ENCODE results near the gene TNFRSF6B.
"Not testable (repeated sequence)": the region's sequence is repeated elsewhere in the genome, so short reads cannot be mapped to it uniquely, and the experiment has no call there.

Gene TNFRSF6B

DNA sequence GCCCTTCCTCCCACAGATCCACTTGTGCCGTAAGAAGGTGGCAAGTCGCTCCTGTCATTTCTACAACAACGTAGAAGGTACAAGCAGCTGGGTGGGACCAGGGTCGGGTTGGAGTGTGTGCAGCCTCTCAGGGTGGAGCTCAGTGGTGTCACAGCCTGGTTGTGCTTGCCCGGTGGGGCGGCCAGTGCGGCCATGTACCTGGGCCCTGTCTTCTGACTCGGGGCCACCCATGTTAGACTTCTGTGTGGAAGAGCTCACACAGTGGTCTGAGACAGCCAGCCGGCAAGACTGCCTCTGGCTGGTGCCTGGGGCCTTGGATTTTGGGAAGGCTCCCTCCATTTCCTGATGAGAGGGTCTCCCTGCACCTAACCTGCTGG lies 33.7 kb upstream of the TNFRSF6B start:
- no peak for DNase-seq

DNA sequence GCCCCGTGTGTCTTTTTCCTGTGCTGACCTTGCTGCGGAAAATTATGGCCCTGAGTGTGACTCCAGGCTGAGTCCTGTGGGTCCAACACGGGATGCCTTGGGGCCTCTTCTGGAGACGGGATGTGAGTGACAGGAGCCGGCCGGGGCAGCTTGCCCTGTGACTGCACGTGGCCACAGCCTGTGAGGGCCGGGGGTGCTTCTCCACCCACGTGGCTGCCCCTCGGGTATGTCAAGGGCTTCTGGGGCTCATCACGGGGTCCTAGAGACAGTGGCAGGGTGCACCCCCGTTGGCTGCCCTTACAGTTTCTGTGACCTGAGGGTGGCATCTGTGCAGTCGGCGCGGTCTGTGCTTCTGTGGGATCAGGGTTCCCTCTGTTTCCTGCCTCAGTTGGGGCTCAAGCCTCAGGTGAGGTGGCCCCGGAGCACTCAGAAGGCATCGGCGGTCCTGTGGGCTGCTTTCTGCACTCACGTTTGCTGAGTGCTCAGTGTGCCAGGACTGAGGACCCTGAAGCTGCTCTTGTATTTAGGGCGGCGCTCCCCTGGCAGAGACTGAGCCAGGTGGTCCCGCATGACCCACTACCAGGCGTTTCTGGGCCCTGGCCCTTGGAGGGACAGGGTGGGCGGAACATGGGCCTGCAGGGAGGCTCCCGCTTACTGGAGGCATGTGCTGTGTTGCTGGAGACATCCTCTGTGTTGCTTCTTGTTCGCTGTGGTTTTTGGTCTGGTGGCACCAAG lies 33.0 kb upstream of the TNFRSF6B start:
- no peak for DNase-seq

DNA sequence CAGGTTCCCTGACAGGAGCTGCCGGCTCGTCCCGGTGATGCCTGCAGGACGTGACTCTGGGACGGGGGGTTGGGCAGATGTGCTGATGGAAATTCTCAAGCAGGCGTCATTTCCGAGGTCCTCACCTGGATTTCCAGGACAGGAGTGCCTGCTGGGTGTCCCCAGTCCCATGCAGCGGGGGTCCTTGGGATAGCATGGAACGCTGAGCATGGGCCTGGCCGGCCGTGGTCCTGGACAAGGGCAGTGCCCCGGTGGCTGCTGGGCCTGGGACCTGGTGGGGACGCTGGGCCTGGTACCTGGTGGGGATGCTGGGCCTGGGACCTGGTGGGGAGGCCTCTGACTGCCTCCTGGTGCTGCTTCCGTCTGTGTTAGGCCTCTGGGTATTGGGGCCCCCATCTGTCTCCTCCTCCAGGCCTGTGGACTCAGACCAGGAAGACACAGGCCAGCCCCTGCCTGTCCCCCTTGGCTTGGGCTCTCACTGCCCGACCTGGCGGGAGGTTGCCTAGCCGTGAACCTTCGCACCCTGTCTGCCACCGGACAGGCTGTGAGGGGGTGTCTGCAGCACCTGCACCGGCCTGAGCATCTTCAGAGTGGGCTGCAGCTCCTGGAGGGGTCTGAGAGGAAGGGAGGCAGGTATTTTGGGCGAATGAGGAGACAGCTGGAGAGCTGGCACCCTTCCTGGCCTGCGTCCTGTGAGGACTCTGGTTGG lies 32.2 kb upstream of the TNFRSF6B start:
- DNase-seq: no peak

DNA sequence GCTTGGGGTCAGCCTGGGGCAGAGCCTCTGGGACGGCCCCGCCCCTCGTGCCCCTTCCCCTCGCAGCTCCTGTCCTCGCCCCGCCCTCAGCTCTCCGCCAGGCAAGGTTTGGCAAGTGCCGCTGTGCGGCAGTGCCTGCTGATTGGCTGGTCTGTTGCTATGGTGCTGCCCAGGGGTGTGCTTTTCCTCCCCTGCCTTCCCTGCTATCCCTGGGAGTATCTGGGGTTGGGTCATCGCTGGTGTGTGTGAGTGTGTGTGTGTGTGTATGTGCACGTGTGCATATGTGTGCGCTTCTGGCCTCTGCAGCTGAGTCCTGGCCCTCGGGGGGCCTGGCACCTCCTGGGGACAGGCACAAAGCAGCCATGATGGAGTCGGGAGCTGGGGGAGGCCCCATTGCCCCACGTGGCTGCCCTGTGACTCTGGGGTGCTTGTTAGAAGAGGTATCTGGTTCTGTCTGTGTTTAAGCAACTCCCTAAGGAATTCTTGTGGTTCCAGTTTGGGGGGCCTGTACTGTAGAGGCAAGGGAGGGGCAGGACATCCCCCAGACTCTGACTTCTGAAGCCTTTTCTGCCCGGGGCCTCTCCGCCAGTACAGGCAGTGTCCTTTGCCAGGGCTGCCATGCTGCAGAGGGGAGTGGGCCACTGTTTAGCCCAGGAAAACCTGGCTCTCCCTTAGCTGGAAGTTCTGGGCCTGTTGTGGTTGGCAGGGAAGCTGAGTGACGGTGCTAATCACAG lies 31.4 kb upstream of the TNFRSF6B start:
- DNase-seq: peak; percentile 33 to 61

DNA sequence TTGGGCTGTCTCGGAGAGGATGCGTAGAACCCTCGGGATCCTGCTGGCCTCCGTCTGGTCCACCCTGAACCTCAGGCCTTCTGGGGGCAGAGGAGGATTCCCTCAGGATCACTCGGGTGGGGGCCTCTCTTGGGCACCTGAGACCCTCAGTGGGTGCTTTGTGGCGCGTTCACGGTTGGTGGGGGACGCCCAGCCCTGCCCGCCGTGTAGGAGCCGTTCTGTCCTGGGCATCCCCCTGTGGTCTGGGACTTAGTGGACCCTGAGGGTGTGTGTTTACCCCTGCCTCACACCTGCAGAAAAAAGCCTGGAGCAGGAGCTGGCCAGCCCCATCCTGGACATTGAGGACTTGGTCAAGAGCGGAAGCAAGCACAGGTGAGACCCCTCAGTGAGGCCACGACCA lies 30.7 kb upstream of the TNFRSF6B start:
- no peak for DNase-seq

DNA sequence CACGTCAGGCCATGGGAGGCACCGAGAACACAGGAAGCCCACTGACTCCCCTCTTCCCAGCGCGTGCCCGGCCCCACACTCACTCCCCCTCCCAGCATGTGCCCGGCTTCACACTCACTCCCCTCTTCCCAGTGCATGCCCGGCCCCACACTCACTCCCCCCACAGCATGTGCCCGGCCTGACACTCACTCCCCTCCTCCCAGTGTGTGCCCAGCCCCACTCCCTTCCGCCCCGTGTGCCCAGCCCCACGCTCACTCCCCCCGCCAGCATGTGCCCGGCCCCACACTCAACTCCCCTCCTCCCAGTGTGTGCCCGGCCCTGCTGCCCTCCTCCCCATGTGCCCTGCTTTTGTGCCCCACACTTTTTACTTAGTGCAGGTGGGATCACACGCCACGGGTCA lies 28.6 kb upstream of the TNFRSF6B start:
- no peak for DNase-seq

DNA sequence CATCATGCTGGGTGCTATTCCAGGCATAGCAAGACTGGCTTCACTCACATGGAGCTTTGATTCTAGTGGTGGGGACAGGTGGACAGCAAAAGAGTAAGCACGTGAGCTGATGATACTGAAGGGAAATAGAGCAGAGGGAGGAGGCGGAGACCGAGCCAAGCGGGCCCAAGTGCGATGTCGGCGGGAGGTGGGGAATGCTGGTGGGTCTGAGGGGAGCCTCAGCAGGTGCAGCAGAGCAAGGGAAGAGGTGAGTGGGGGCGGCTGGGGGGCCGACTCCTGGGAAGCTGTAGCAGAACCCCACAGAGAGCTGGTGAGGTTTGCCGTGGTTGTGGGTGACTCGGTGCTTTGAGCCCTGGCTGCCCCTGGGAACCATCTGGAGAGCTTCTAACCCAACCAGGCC lies 28.1 kb upstream of the TNFRSF6B start:
- DNase-seq: no peak

DNA sequence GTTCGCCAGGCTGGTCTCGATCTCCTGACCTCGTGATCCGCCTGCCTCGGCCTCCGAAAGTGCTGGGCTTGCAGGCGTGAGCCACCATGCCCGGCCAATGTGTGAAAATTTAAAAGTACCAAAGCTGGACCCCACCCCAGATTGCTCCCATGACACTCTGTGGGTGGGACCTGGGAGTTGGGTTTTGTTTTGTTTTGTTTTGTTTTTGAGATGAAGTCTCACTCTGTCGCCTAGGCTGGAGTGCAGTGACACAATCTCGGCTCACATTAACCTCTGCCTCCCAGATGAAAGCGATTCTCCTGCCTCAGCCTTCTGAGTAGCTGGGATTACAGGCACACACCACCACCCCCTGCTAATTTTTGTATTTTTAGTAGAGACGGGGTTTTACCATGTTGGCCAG lies 24.8 kb upstream of the TNFRSF6B start:
- DNase-seq: not testable (repeated sequence)

DNA sequence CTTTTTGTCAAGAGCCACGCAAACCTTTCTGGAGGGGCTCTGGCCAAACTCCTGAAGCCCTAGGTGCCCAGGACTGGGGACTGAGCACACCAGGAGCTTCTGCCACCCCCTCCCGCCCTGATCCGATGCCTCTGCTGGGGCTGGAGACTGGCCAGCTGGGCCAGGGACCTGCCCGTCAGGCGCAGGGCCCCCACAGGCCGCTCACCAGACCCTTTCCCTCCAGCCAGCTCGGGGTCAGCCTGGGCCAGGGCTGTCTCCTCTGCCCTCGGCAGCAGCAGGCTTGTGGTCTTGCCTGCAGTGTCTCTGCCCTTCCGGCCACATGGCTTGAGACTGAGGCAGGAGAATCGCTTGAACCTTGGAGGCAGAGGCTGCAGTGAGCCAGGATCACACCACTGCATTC lies 23.8 kb upstream of the TNFRSF6B start:
- no peak for DNase-seq

DNA sequence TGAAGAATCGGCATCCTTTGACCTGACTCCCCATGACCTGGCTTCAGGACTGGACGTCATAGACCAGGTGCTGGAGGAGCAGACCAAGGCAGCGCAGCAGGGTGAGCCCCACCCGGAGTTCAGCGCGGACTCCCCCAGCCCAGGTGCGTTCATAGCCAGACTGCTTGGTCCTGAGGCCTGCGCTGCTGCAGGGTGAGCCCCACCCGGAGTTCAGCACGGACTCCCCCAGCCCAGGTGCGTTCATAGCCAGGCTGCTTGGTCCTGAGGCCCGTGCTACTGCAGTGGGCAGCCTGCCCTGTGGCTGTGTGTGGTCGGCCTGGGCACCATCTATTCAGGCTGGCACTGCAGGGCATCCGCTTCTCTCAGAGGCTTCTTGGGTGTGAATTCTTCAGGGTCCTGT lies 22.5 kb upstream of the TNFRSF6B start:
- no peak for DNase-seq

DNA sequence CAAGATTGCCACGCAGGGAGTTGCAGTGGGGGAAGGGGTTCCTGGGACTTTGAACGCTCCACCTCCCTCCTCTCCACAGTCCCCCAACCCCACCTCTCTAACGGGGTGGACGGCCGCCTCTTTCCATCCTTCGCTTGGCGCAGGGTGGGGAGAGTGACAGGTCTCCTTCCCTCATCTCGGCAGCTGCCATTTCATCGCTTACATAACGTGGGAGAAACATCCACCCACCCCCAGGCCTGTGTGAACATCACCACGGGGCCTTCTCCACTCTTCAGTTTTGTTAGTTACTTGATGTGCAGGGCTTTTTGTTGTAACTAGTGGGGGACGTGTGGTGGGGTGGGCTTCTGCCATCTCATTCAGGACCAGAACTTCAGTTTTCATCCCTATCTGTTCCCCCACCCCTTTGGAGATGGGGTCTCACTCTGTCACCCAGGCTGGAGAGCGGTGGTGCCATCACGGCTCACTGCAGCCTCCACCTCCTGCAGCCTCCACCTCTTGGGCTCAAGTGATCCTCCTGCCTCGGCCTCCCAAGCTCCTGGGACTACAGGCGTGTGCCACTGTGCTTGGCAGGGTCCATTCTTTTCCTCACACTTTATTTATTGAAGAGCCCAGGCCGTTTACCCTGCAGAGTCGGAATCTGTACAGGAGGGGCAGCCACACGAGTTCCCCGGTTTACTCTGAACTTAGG lies 20.6 kb upstream of the TNFRSF6B start:
- no peak for DNase-seq

DNA sequence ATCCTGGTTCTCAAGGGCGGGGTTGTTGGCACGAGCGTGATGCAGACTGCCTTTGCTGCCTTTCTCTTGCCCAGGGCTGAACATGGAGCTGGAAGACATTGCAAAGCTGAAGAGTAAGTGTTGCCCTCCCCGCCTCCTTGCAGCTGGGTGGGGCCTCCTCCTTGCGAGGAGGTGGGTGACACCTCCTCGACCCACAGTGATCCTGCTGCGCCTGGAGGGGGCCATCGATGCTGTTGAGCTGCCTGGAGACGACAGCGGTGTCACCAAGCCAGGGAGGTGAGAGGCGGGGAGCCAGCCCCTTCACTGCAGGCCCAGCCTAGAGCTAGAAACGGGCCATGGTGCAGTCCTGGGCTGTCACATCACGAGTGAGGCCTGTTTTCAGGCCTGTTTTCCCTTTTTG lies 18.4 kb upstream of the TNFRSF6B start:
- no peak for DNase-seq

DNA sequence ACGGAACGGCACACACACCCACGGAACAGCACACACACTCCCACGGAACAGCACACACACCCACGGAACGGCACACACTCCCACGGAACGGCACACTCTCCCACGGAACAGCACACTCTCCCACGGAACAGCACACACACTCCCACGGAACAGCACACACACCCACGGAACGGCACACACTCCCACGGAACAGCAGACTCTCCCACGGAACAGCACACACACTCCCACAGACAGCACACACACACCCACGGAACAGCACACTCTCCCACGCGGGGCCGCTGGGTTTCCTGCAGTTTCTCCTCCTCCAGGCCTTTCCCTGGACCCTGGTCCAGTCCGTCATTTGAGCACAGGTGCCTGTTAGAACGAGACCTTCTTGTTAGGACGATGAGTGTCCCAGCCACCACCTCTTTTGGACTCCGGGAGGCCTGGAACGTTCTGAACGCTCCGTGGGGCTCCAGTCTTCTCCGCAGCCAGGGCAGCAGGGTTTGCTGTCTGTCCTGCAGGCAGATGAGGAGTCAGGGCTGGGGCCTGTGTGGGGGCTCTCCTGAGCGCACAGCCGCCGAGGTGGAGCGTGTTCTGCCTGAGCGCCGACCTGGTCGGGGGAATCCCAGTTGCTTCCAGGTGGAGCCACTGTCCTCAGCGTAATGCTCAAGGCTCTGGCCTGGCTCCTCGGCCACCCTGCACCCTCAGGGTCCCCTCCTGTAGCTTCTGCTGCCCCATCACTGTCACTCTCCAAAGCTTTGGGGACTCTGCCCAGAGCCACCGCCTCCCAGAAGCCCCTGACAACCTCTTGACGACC lies 17.6 kb upstream of the TNFRSF6B start:
- DNase-seq: no peak

DNA sequence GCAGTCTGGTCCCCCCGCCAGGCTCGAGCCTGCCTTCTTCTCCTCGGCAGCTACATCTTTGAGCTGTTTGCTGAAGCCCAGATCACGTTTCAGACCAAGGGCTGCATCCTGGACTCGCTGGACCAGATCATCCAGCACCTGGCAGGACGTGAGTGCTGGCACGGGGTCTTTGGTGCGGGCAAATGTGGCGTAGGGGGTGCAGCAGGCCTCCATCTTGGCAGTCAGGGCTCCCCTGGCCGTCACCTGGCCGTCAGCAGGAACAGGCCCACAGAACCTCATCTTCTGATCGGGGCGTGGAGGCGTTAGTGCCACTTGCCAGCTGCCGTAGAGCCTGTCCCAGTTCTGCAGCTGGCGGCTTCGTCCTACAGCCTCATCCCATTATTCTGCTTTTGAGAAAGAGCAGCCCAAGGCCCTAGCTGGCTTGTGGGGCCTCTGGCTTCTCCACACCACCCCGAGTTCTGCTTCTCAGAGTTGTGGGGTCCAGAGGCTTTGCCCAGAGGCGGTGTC lies 16.6 kb upstream of the TNFRSF6B start:
- no peak for DNase-seq

DNA sequence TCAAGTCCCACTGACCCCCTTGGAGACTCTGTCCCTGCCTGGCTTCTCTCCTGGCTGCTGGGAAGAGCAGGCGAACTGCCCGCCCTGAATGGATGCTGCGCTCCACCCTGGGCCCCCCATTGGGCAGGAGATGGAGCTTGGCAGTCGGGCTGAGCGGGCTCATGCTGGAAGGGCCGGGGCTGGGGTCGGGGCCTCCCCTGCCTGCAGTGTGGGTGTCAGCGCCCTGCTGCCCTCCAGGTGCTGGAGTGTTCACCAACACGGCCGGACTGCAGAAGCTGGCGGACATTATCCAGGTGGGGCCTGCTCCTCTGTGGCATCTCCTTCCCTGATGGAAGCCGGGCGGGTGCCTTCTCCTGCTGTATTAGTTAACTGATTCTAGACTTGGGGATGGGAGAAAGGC lies 16.0 kb upstream of the TNFRSF6B start:
- DNase-seq: no peak

DNA sequence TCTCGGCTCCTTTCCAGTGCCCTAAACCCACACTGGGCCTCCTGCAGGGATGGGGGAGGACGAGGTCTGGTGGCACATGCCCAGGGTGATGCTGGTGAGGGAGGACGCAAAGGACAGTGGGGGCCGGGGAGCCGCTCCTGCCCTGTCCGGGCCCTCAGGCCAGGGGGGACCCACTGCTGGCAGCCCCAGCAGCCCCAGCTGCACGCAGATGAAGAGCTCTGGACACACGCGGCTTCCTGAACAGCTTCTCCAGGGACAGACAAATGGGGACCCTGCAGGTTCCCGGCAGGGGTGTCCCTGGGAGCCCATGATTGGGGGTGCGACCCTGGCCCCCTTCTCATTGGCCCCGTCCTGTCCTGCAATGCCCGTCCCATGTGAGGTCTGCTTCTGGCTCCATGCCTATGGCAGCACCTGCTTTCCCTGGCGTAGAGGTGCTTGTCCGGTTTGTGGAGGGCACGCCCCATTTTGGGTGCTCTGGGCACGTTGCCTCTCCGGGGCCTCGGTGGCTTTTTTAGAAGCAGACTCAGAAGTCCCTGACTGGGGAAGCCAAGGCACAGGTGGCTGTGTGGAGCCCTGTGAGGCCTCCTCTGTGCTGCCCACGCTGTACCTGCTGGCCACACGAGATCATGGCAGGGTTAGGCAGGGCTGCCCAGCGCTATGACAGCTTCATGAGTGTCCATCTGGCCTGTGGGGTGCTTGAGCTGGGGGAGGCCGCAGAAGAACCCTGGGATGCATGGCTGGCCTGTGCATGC lies 15.4 kb upstream of the TNFRSF6B start:
- DNase-seq: no peak

DNA sequence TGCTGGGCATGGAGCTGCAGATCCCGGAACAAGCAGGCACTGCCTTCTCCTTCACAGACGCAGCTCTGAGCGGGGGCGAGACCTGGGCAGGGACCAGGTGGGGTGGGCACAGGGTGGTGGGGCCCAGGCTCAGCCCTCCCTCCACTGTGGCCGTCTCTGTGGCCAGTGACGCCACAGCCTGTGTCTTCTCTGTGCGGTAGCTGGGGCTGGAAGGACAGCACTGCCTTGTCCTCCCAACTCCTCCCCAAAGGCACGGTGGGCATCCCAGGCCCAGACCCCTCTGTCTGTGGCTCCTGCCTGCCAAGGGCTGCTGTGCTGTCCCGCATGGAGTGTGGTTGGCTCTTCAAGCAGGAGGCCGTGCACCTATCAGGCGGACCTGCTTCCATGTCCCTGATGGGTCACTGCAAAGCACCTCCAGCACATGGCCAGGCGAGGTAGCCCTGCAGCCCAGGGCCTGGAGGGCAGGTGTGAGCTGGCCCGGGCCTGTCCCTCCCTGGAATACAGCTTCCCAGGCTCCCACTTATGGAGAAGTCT lies 14.8 kb upstream of the TNFRSF6B start:
- DNase-seq: no peak

DNA sequence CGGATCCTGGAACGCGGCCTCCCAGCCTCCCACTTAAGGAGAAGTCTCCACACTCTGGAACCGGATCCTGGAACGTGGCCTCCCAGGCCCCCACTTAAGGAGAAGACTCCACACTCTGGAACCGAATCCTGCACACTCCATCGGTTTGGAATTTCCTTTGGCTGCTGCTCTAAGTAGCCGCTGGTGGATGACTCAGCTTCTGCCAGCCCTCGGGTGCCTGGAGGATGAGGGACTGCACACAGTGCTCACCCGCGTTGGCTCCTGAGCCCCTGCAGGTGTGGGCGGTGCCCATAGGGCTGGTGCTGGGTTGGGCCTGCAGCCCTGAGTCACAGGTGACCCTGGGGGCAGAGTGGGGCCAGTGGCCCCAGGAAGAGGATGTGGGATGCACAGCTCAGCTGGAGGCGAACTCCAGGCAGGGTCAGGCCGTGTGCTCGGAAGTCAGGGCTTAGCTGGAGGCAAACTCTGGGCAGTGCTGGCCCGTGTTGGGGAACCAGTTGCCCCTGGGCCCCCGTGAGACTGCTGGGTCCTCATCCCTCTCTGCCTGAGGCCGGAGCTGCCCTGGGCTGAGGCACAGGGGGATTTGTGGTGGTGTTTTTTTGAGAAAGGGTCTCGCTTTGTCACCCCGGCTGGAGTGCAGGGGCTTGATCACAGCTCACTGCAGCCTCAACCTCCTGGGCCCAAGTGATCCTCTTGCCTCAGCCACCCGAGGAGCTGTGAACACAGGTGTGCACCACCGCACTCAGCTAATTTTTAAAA lies 13.9 kb upstream of the TNFRSF6B start:
- DNase-seq: no peak

DNA sequence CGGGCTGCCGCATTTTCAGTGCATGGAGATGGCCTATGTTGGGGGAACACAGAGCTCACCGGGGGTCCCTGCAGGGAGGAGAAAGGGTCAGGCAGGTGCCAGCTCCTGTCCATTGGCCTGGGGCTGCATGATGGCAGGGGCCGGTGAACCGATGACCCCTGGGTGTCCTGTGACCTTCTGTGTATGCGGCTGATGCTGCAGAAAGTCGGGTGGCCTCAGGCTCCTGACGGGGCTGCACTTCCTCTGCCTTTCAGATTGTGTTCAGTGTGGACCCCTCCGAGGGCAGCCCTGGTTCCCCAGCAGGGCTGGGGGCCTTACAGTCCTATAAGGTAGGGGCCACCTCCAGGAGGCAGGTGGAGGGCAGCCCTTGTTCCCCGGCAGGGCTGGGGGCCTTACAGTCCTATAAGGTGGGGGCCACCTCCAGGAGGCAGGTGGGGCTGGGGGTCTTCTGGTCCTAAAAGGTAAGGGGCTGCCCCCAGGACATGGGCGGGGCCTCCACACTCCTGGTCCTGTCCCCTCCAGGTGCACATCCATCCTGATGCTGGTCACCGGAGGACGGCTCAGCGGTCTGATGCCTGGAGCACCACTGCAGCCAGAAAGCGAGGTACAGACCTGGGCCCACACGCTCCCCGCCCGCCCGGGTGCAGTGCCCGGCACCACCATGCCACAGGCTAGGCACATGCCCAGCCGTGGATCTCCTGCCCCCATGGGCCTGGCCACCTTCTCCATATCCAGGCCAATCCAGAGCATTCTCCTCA lies 11.0 kb upstream of the TNFRSF6B start:
- DNase-seq: no peak

DNA sequence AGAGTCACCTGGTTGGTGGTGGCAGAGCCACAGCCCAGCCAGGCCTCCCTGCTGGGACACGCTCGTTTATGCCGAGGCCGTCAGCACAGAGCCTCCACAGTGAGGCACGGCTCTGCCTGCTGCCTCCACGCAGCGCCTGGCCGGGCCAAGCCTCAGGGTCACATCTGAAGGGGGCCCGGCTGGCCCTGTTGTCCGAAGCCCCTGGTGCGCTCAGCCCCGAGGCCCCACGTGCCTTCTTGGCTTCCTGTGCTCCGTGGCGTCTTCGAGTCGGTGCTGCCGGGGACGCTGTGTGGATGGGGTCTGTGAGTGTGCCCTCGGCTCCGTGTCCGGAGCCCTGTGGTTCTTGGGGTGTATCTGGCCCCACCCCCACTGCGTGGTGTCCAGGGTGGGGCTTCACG lies 10.4 kb upstream of the TNFRSF6B start:
- DNase-seq: no peak

All from NCI-H526 (cell line).